NT2/D1 (cell line): ENCODE results near the gene SLC35B3.
"Not testable (repeated sequence)": the region's sequence is repeated elsewhere in the genome, so short reads cannot be mapped to it uniquely, and the experiment has no call there.

Source experiments
- DNase-seq: peaks from one replicate; pipeline ENCODE4 v3.0.0-alpha.2; 2011; ENCODE audit warnings: low read depth, low spot score
- H3K27me3 ChIP-seq: 2 replicates; pipeline ENCODE4 v1.6.0; 2011; ENCODE audit warnings: mild to moderate bottlenecking; ENCODE audit not compliant: insufficient read length, insufficient read depth
- H3K36me3 ChIP-seq: 2 replicates; pipeline ENCODE4 v1.6.1; 2011; ENCODE audit warnings: mild to moderate bottlenecking, low read length, mixed read lengths; ENCODE audit not compliant: insufficient read depth, insufficient read length
- H3K4me1 ChIP-seq: 2 replicates; pipeline ENCODE4 v1.5.1; 2011; ENCODE audit not compliant: insufficient read depth, insufficient read length
- H3K4me3 ChIP-seq: 2 replicates; pipeline ENCODE4 v1.5.1; 2011; ENCODE audit warnings: low read depth; ENCODE audit not compliant: insufficient read length
- H3K9ac ChIP-seq: 2 replicates; pipeline ENCODE4 v1.6.0; 2011; ENCODE audit warnings: low read depth; ENCODE audit not compliant: insufficient read length
- H3K9me3 ChIP-seq: 2 replicates; pipeline ENCODE4 v1.5.1; 2011; ENCODE audit warnings: mild to moderate bottlenecking, low read length; ENCODE audit not compliant: insufficient read depth
- SUZ12 ChIP-seq: IDR thresholded peaks from 2 replicates; pipeline ENCODE4 v1.6.1; 2011; ENCODE audit not compliant: insufficient read length, insufficient read depth; ENCODE audit errors: extremely low read depth
- YY1 ChIP-seq: IDR thresholded peaks from 2 replicates; pipeline ENCODE4 v1.6.1; 2011; ENCODE audit not compliant: insufficient read length, insufficient read depth
- ZNF274 ChIP-seq: IDR thresholded peaks from 2 replicates; pipeline ENCODE4 v1.6.1; 2011; ENCODE audit warnings: mild to moderate bottlenecking, low read depth, low read length

Gene SLC35B3

DNA sequence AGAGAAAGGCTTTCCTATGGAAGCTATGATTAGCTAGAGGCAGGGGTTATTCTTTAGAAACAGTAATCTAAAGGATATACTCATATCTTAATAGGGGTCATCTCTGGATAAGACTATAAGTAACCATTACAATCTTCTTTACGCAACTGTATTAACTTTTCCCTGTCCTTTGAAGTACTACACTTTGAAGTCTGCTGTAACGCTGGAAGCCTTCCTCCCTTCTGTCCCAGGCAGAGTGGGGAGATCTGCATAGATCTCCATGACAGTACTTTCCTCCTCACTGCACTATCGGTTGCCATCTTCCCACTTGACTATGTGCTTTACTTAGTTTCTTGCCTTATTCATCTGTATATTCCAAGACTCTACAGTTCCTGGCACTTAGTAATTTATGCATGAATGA is 20.1 kb downstream of the SLC35B3 start:
- no peak overlapping the region for H3K9ac ChIP-seq
- DNase-seq, result no peak
- no peak overlapping the region for H3K4me3 ChIP-seq
- no peaks in the 10 kb centered on the region for H3K9me3 ChIP-seq
- no peaks in the 10 kb centered on the region for H3K27me3 ChIP-seq
- TF ChIP-seq YY1, result no peak
- TF ChIP-seq SUZ12, result no peak
- no peak for TF ChIP-seq ZNF274
- H3K4me1 ChIP-seq, result no peaks in the 10 kb centered on the region
- peaks cover 52% of the 10 kb centered on the region for H3K36me3 ChIP-seq

DNA sequence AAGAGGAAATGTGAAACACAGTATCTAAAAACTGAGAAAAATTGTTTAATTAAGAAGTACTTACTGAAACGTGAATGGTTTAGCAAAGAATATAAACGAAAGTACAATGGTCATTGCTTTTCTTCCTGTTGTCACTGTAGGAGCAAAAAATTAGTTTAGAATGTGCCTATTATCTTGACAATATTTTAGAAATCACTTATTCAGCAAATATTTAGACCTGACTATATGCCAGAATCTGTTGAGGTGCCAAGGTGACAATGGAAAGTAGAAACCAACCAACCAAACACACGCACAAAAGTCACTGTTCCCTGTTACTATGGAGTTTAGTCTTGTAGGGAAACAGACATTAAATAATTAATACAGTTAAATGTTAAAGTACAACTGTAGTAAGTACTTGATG is 20.5 kb downstream of the SLC35B3 start:
- Histone ChIP-seq H3K27me3 (no peaks in the 10 kb centered on the region), H3K4me1 (no peaks in the 10 kb centered on the region), H3K36me3 (peaks cover 52% of the 10 kb centered on the region), H3K4me3 (no peak overlapping the region), H3K9ac (no peak overlapping the region), H3K9me3 (no peaks in the 10 kb centered on the region)
- TF ChIP-seq ZNF274 (no peak), SUZ12 (no peak), YY1 (no peak)
- DNase-seq, result no peak

DNA sequence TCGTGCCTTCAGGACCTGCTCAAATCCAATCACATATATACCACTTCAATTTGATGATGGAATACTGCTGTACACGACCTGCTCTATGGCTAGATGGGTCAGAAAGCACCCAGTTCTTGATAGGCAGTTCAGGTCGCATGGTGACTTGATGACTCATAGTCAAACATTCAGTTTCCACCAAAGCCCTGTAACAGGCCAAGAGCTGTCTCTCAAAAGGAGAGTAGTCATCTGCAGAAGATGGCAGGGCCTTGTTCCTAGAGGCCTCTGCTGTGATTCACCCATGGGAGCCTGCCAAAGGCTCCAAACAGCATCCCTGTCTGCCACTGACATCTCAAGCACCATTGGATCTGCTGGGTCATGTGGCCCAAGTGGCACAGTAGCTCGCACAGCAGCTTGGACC is 29.4 kb downstream of the SLC35B3 start:
- not testable (repeated sequence) for H3K9me3 ChIP-seq, DNase-seq, H3K27me3 ChIP-seq, H3K9ac ChIP-seq, H3K4me3 ChIP-seq, H3K36me3 ChIP-seq, H3K4me1 ChIP-seq

DNA sequence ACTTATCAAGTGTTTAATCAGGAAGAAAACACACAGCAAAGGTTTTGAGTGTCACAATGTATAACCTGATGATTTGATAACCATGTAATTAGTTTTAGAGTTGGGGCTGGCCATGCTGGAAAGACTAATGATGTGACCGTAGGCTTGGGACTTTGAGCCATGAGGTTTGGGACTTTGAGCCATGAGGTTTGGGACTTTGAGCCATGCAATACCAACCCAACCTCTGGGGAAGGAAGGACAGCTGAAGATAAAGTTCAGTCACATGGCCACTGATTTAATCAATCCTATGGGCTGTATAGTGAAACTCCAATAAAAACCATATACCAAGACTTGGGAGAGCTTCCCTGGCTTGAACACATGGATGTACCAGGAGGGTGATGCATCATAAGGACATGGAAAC is 32.8 kb downstream of the SLC35B3 start:
- Histone ChIP-seq H3K4me3 (no peak overlapping the region), H3K4me1 (no peaks in the 10 kb centered on the region), H3K9ac (no peak overlapping the region), H3K9me3 (no peaks in the 10 kb centered on the region), H3K27me3 (no peaks in the 10 kb centered on the region), H3K36me3 (no peaks in the 10 kb centered on the region)
- no peak for TF ChIP-seq YY1
- no peak for TF ChIP-seq ZNF274
- TF ChIP-seq SUZ12, result no peak
- no peak for DNase-seq

DNA sequence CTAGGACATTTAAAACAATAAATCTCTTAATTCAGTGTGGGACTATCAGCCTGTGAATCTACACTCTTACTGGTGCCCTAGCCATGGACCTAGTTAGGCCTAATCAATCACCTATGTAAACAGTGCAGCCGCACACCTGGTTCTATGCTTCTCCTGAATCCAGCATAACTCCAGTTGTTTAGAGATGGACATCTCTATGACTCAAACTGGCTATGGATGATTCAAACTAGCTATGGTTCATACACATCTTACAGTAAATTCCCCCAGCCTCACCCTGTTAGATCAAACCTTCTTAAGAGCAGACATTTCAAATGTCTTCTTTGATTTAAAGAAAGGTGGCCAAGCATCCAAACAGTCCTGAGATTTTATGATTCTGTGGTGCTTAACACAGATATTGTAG is 34.7 kb downstream of the SLC35B3 start:
- no peak for DNase-seq
- no peaks in the 10 kb centered on the region for H3K9me3 ChIP-seq

DNA sequence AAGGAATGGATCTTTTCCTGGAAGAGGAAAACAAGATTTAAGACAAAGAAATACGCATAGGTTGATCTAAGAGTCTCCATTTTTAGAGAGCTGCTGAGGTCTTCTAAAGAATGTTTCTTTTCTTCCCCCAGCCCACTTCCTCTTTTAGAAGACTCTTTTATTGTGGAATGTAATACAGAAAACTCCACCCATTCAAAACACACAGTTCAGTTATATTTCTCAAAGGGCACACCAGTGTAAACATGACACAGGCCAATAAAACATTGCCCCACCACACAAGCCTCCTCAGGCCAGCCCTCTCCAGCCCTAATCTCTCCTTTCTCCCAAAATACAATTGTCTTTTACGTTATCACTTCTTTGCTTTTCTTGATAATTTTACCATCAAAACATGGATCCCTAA is 42.8 kb downstream of the SLC35B3 start:
- no peak for DNase-seq
- TF ChIP-seq SUZ12, result no peak
- TF ChIP-seq ZNF274, result no peak
- no peak for TF ChIP-seq YY1
- Histone ChIP-seq H3K9me3 (no peaks in the 10 kb centered on the region), H3K27me3 (no peaks in the 10 kb centered on the region), H3K9ac (no peak overlapping the region), H3K36me3 (no peaks in the 10 kb centered on the region), H3K4me3 (no peak overlapping the region), H3K4me1 (no peaks in the 10 kb centered on the region)

More for the DNA sequence above, 34.7 kb downstream of the SLC35B3 start:
- Histone ChIP-seq H3K9ac (no peak overlapping the region), H3K36me3 (no peaks in the 10 kb centered on the region), H3K27me3 (no peaks in the 10 kb centered on the region), H3K4me1 (no peaks in the 10 kb centered on the region), H3K4me3 (no peak overlapping the region)
- no peak for TF ChIP-seq ZNF274
- TF ChIP-seq YY1, result no peak
- TF ChIP-seq SUZ12, result no peak

DNA sequence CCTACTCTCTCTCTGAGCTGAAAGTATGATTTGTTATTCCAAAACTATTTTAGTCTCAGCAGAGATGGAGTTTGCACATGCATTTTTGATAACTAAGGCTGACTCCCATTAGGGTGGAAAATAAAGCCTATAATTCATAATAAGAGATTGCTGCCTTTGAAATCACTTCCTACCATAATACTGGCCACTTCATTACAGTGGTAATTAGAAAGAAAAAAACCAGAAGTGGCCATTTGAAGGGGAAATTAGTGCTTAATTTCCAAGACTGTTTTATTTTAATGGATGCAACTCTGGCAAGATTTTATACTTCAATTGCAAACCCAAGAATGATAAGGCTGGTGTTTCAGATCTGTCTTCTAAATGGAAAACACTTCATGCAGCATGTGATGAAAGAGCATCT is 43.4 kb downstream of the SLC35B3 start:
- no peak for TF ChIP-seq YY1
- no peak for TF ChIP-seq SUZ12
- TF ChIP-seq ZNF274, result no peak
- Histone ChIP-seq H3K27me3 (no peaks in the 10 kb centered on the region), H3K9me3 (no peaks in the 10 kb centered on the region), H3K4me1 (no peaks in the 10 kb centered on the region), H3K4me3 (no peak overlapping the region), H3K36me3 (no peaks in the 10 kb centered on the region), H3K9ac (no peak overlapping the region)
- no peak for DNase-seq

DNA sequence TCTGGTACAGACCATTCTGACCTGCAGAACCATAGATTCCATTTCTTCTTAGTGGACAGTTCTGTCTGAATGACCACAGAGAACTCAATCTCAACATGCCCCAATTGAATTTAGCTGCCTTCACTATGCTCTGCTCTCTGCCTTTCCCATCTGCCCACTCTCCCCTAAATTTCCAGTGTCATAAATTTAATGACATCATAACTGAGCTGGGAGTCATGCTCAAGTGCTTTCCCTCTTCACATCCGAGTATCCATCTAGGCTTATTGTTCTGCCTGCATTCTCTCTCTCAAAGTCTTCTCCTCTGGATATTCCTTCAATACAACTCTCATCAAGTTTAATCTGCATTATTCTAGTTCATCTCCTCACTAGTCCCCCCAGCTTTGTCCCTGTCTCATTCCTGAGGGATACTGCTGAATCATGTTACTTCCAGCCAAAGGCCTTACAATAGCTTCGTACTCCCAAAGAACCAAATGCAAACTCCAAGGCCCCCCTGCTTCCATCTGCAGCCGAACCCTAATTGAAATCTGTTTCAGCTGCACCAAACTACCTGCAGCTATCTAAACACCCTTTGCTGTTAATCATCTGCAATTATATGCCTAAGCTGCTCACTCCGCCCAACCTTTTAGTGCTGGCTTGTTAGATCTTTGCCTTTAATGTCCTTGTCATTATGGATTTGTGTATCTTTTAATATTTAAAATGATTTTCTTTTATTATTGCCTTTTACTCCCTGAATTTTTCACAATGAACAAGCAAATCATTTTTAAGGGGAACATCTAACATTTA is 46.1 kb downstream of the SLC35B3 start:
- no peaks in the 10 kb centered on the region for H3K9me3 ChIP-seq
- no peaks in the 10 kb centered on the region for H3K36me3 ChIP-seq
- no peak for DNase-seq
- TF ChIP-seq ZNF274, result no peak
- TF ChIP-seq SUZ12, result no peak
- TF ChIP-seq YY1, result no peak
- no peaks in the 10 kb centered on the region for H3K27me3 ChIP-seq
- H3K9ac ChIP-seq, result no peak overlapping the region
- H3K4me1 ChIP-seq, result no peaks in the 10 kb centered on the region
- H3K4me3 ChIP-seq, result no peak overlapping the region
